Activated CD8-positive, alpha-beta memory T cell treated with anti-CD3 and anti-CD28 coated beads, Interleukin-2, amount 50 U/mL, for 1 hour (primary cell): ENCODE results near the gene ABHD14A.

Experiments used
- DNase-seq: peaks from one replicate; pipeline ENCODE4 v3.0.0-alpha.2; 2020; ENCODE audit errors: extremely low read depth

Gene ABHD14A

DNA sequence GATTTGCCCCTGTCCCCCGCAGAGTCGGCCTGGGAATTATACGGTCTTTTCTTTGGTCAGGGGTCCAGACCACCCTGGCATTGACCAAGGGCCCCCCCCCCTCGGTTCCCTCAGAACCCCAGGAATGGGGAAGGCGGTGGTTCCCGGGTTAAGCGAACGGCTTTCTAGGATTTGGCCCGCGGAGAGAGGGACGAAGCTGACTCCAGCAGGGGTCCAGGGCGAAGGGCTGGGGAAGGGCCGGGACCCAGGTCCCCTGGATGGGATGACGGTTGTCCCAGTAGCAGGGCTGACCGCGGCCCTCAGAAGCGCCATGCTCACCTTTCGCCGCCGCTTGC, 33.4 kb upstream of the ABHD14A start:
- DNase-seq: no peak

DNA sequence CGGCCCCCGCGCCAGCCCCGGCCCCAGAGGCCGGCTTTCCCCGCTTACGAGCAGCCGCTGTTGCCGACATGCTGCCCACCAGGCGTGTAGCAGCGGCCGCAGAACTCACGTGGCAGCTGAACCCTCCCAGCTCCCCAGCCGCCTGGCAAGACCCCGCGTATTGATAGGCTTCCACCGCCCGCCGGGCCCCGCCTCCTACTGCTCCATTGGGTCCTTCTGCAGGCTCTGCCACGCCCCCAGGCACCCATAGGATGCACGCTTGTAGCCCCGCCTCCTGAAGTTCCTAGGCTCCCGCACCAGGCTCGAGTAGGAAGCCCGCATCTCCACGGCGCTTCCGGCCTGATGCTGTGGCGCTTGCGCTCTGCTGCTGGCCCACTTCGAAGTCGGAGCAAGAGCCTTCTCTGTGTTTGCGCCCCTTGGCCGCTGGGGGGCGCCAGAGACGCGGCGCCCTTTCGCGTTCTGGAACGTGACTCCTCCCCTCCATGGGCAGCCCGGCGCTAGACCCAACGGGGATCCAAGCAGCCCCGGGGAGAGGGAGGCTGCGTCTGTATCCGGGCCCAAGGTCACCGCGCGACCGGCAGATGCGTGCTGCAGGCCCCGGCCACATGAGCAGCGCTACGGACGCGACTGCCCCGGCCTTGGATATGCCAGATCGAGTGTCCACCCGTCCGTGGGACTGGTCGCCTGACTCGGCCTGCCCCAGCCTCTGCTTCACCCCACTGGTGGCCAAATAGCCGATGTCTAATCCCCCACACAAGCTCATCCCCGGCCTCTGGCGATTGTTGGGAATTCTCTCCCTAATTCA, 32.9 kb upstream of the ABHD14A start, which contains the start of the genes PARP3 and RRP9:
Gene PARP3 (plus strand): TSS at position 566 of the 805 bp plus-strand sequence. CDS start 993 bp downstream, outside the sequence.
Gene RRP9 (minus strand): TSS at position 107 of the 805 bp plus-strand sequence. CDS start 37 bp downstream, at position 70.
- DNase-seq: peak; percentile 99

DNA sequence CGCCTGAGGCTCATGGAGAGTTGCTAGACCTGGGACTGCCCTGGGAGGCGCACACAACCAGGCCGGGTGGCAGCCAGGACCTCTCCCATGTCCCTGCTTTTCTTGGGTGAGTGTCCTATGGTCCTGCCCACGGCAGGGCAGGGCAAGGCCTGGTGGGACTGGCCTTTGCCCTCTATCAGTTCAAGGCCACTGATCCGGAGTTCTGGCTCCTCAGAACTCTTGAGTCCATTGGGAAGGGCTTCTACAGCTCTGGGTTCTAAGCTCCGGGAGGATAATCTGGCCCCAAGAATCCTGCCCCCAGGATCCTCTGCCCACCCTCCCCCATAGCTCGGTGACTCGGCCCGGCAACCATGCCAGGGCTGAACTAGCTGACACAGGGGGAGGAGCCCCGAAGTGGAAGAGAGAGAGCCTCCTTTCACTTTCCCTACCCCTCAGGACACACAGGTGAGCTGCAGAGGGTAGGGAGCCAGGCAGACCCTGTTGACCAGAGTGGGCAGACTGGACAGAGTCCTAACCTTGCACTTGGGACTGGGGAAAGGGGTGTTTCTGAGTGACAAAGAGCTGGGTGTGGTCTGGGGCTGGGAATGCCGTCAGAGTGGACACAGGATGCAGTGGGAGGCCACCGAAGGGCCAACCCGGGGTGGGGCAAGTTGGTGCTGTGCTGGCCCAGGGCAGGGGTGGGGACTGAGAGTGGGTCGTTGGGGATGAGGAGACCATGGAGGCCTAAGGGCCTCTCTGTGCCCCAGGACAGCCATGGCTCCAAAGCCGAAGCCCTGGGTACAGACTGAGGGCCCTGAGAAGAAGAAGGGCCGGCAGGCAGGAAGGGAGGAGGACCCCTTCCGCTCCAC, 32.0 kb upstream of the ABHD14A start:
- DNase-seq: no peak

DNA sequence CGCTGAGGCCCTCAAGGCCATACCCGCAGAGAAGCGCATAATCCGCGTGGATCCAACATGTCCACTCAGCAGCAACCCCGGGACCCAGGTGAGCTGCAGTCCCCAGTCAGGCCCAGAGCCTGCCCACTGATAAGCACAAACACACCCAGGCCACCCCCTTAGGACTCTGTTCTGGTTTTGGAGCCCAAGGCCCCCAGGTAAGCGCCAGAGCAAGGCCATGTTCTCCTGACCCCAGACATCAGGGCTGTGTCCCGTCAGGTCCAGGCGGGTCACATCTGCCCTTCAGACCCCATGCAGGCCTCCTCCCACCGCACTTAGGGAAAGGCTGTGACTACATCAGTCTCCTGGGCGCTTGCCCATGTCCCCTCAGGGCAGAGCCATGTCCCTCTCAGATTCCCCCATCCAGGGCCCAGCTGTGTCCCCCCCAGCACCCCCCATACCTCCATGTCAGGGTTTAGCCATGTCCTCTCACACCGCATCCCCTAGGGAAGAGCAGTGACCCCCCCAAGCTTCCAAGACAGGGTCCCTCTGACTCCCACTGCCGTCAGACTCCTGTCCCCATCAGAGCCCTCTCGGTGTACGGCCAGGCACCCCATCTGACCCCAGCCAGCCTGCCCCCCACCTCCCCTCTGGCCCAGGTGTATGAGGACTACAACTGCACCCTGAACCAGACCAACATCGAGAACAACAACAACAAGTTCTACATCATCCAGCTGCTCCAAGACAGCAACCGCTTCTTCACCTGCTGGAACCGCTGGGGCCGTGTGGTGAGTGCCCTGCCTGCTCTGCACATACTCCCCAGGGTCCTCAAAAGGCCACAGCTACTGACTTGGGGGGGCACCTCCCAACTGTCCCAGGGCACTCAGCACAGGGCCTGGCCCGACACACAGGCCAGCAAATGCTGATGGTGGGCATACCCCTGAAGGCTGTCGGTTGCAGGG, 31.1 kb upstream of the ABHD14A start:
- DNase-seq: no peak

DNA sequence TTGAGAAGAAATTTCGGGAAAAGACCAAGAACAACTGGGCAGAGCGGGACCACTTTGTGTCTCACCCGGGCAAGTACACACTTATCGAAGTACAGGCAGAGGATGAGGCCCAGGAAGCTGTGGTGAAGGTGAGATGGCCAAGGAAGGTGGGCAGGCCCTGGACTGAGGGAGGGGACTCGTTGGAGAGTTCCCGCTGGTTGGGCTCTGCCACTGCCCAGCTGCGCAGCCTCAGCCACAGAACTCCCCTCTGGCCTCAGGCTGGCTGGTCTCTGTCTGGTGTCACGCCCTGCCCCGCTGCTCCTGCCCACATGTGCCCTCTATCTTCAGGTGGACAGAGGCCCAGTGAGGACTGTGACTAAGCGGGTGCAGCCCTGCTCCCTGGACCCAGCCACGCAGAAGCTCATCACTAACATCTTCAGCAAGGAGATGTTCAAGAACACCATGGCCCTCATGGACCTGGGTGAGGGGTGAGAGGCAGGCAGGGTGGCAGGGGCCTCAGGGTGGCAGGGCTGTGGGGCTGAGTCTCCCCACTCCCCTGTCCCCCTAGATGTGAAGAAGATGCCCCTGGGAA, 30.3 kb upstream of the ABHD14A start:
- no peak for DNase-seq

DNA sequence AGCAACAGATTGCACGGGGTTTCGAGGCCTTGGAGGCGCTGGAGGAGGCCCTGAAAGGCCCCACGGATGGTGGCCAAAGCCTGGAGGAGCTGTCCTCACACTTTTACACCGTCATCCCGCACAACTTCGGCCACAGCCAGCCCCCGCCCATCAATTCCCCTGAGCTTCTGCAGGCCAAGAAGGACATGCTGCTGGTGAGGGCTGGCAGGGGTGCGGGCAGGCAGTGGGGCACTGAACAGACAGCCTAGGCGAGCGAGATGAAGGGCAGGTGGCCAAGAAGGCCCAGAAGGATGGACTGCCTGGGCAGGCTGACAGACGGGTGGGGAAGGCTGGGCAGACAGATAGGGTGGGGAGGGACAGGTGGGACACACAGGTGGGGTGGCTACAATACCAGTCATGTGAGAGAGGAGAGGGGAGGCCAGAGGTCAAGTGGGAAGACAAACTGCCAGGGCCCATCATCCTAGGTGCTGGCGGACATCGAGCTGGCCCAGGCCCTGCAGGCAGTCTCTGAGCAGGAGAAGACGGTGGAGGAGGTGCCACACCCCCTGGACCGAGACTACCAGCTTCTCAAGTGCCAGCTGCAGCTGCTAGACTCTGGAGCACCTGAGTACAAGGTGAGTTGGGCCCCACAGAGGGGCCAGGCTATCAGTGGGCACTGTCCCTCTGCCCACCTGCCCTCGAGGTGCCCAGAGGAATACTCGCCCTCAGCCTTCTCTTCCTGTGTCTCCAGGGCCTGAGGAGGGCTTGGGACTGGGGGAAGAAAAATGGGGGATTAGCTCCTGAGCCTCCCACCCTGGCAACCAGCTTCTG, 29.6 kb upstream of the ABHD14A start:
- DNase-seq: no peak

DNA sequence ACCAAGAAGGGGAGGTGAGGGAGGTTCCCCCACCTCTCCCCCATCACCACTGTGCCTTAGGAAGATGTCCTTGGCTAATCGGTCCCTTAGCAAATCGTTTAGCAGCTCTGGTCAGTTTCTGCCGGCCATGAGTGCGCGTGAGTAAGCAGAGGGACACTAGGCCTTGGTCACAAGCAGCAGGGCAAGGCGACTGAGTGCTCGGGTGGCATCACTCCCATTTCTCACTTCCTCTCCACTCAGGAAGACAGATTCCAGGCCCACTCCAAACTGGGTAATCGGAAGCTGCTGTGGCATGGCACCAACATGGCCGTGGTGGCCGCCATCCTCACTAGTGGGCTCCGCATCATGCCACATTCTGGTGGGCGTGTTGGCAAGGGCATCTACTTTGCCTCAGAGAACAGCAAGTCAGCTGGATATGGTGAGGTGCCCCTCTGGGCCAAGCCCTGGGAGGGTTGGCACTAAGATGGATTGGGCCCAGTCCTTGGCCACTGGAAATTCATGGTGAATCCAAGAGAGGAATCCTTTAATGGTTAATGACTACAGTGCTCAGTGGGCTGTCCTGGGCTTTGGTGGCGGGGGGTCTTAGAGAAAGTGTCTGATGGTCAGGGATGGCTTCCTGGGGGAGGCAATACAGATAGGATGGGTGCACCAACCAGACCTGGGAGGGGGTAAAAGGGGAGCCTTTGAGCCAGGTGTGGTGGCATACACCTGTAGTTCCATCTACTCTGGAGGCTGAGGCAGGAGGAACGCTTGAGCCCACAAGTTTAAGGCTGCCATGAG, 28.7 kb upstream of the ABHD14A start:
- DNase-seq: no peak

DNA sequence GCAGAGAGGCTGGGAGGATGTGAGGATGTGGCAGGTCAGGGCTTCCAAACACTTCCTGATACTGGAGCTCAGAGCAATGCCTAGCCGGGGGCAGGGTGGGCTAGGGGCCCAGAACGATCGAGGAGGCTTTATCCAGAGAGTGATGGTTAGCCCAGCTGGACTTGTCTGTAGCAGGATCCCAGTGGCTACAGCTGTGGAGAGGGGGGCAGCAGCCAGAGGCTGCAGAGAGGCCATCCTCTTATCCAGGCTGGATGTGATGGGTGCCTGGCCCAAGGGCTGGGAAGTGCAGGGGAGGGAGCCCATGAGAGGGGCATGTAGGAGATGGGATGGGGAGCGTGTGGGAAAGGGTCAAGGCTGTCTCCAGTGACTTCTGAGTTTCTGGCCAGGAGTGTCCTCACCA, 28.1 kb upstream of the ABHD14A start:
- no peak for DNase-seq

DNA sequence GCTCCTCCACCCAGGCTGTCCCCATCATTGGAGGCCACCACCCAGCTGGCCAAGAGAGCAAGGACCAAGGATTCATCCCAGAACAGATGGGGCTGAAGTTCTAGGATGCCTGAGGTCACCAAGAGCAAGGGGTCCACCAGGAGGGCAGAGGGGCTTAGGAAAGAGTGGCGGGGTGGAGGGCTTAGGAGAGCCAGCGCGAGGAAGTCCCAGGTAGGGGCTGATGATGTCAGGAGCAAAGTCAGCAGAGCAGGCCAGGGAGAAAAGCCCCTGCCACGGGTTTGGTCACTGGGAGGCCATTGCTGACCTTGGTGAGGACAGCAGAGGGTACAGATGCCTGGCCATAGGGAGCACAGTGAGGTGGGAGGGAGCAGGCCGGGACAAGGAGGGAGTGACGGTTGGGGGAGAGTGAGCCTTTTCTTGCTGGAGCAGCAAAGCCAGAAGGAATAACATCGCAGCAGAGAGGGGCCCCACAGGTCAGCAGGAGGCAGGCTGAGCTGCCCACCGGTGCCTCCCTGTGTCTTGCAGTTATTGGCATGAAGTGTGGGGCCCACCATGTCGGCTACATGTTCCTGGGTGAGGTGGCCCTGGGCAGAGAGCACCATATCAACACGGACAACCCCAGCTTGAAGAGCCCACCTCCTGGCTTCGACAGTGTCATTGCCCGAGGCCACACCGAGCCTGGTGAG, 27.5 kb upstream of the ABHD14A start:
- DNase-seq: no peak

DNA sequence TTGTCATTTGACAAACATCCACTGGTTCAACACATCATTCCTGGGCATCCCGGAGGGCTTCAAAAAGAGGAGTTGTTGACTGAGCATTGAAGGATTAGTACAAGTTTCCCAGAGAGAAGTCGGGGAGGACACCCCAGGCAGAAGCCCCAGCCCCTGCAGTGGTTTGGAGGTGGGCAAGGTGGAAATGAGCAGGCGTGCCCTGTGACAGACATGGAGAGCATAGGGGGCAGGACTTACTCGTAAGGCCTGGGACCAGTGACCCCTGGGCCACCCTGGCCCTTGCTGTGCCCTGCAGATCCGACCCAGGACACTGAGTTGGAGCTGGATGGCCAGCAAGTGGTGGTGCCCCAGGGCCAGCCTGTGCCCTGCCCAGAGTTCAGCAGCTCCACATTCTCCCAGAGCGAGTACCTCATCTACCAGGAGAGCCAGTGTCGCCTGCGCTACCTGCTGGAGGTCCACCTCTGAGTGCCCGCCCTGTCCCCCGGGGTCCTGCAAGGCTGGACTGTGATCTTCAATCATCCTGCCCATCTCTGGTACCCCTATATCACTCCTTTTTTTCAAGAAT, 26.8 kb upstream of the ABHD14A start:
- DNase-seq: no peak

DNA sequence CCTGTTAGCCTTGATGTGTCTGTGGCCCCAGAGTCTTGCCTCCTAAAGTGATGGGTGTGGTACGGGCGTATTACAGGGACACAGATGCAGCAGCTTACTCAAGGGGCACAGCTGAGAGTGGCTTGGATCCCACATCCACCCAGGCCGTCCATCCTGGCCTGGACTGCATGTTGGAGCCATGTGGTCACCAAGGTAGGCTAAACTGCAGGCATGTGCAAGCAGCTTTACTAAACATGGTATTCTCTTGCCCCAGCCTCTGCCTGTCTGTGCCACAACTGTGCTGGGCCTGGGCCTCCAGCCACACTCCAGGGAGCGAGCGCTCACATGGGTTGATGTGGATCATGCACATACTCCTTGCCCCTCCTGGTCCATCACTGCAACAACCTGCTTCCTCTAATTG, 25.7 kb upstream of the ABHD14A start:
- DNase-seq: no peak

DNA sequence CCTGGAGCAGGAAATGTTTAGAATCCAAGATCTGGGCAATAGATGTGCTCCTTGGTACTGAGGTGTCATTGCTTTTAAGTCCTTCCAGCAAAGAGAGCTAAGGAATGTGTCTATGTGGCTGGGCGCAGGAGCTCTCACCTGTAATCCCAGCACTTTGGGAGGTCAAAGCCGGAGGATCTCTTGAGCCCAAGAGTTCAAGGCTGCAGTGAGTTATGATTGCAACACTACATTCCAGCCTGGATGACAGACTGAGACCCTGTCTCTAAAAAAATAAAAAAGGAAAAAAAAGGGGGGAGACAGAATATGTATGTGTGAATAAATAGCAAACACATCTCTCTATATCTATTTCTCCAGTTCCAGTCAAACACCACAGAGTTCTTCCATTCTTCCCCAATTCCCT, 24.0 kb upstream of the ABHD14A start:
- DNase-seq: no peak

DNA sequence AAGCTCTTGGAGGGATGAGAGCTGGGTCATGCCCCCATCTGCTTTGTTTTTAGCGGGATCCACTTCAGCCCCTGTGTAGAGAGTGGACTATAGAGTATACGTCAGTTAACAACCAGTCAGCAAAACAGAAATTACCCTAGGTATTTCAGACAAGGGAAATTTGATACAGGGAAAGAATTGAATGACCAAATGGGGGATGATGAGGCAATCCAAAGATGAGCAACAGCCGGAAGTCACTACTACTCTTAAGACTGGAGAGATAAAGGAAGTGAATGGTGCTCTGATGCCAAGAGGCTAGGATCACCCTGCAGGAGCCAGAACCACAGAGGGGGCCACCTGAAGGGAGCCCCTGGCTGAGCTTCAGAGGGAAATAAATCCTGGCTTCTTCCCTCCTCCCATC, 21.4 kb upstream of the ABHD14A start:
- no peak for DNase-seq

DNA sequence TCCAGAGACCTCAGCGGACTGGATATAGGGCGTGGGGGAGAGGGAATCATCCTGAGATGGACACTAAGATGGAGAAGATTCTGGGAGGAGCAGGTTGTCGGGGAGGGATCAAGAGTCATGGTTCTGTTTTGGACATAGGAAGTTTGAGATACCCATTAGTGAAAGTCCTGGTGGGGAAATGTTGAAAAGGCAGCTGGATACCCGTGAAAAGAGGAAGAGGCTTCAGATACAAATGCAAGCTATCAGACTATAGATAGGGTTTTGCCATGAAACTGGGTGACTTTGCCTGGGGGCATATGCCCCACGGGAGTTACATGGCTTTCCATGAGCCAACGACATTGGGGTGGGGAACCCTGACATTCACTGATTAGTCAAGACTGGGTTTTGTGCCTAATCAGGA, 20.8 kb upstream of the ABHD14A start:
- DNase-seq: no peak

DNA sequence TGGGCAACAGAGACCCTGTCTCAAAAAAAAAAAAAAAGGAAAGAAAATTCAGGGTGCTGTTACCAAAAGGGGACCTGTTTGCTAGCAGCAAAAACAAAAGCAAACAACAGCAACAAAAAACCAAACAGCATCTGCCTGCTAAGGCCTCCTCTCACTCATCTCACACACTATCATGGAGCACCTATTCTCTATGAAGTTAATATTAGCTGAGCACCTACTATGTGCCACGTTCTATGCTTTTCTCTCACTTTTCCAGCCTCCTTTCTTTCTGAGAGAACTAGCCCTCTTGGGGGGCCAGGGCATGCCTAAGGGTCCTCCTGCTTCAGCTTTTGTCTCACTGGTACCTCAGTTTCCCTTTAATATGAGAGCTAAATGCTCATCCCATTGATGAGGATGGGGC, 20.2 kb upstream of the ABHD14A start:
- no peak for DNase-seq

DNA sequence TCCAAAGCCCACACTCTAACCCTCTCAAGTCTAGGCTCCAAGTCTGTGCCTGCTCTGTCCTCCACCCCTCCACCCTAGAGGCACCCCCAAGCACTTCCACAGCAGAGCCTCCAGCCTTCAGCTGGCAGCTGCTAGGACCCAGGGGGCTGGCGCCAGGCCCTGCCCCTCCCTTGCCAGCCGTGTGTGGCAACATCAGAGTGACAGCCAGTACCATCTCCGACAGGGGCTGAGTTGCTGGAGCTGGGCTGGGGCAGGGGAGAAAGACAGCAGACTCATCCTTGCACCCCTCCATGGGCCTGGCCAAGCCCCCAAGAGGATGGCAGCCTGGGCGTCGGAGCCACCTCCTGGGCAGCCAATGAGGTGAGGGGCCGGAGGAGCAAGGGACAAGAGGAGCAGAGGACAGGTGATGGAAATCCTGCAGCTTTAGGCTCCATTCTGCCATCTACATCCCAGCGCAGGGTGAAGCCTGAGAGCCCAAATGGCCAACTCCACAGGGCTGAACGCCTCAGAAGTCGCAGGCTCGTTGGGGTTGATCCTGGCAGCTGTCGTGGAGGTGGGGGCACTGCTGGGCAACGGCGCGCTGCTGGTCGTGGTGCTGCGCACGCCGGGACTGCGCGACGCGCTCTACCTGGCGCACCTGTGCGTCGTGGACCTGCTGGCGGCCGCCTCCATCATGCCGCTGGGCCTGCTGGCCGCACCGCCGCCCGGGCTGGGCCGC, 19.5 kb upstream of the ABHD14A start, which contains the start of gene GPR62:
Gene GPR62 (plus strand): TSS at position 207 of the 718 bp plus-strand sequence. CDS start 272 bp downstream, at position 479.
- DNase-seq: no peak

DNA sequence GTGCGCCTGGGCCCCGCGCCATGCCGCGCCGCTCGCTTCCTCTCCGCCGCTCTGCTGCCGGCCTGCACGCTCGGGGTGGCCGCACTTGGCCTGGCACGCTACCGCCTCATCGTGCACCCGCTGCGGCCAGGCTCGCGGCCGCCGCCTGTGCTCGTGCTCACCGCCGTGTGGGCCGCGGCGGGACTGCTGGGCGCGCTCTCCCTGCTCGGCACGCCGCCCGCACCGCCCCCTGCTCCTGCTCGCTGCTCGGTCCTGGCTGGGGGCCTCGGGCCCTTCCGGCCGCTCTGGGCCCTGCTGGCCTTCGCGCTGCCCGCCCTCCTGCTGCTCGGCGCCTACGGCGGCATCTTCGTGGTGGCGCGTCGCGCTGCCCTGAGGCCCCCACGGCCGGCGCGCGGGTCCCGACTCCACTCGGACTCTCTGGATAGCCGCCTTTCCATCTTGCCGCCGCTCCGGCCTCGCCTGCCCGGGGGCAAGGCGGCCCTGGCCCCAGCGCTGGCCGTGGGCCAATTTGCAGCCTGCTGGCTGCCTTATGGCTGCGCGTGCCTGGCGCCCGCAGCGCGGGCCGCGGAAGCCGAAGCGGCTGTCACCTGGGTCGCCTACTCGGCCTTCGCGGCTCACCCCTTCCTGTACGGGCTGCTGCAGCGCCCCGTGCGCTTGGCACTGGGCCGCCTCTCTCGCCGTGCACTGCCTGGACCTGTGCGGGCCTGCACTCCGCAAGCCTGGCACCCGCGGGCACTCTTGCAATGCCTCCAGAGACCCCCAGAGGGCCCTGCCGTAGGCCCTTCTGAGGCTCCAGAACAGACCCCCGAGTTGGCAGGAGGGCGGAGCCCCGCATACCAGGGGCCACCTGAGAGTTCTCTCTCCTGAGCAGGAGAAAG, 18.7 kb upstream of the ABHD14A start:
- no peak for DNase-seq
